ENCODE measurements around the gene HSD17B11.
"Not testable (repeated sequence)": the region's sequence is repeated elsewhere in the genome, so short reads cannot be mapped to it uniquely, and the experiment has no call there.

Gene HSD17B11

GRCh38 chr4:87298362-87298761 is 92.6 kb downstream of the HSD17B11 start:
- TF ChIP-seq CTCF (IDR thresholded peaks at IDR 0.05) = no peak
- Histone ChIP-seq H3K36me3 (no peaks in the 10 kb centered on the region), H3K27ac (no peak overlapping the region), H3K9me3 (no peaks in the 10 kb centered on the region), H3K4me3 (ENCODE audit: low read depth in 1 of 2, low read length in 1 of 2) (no peak overlapping the region), H3K4me1 (ENCODE audit: control insufficient read depth in 1 of 2, insufficient read depth in 1 of 2, low read depth in 1 of 2, low read length in 1 of 2) (no peaks in the 10 kb centered on the region), H3K27me3 (no peaks in the 10 kb centered on the region)

- not testable (repeated sequence) for H3K9me3 ChIP-seq; H3K27ac ChIP-seq; H3K36me3 ChIP-seq; H3K4me1 ChIP-seq (ENCODE audit: control insufficient read depth in 1 of 2, insufficient read depth in 1 of 2, low read depth in 1 of 2, low read length in 1 of 2); H3K4me3 ChIP-seq (ENCODE audit: low read depth in 1 of 2, low read length in 1 of 2); H3K27me3 ChIP-seq
Measured at GRCh38 chr4:87294911-87295310, 96.1 kb downstream of the HSD17B11 start.

GRCh38 chr4:87293889-87294288 is 97.1 kb downstream of the HSD17B11 start:
- not testable (repeated sequence) for H3K4me3 ChIP-seq (ENCODE audit: low read depth in 1 of 2, low read length in 1 of 2)

DNA sequence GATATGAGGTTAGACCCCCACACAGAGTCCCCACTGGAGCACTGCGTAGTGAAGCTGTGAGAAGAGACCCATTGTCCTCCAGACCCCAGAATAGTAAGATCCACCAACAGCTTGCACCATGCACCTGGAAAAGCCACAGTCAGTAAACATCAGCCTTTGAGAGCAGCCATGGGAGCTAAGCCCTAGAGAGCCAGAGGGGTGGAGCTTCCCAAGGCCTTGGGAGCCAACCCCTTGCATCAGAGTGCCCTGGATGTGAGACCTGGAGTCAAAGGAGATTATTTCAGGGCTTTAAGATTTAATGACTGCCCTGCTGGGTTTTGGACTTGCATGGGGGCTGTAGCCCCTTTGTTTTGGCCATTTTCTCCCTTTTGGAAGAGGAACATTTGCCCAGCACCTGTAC is 104.0 kb downstream of the HSD17B11 start:
- Histone ChIP-seq H3K4me1 (ENCODE audit: control insufficient read depth in 1 of 2, insufficient read depth in 1 of 2, low read depth in 1 of 2, low read length in 1 of 2) (no peaks in the 10 kb centered on the region), H3K4me3 (ENCODE audit: low read depth in 1 of 2, low read length in 1 of 2) (no peak overlapping the region), H3K27ac (no peak overlapping the region), H3K27me3 (no peaks in the 10 kb centered on the region), H3K9me3 (no peaks in the 10 kb centered on the region), H3K36me3 (no peaks in the 10 kb centered on the region)
- no peak for TF ChIP-seq CTCF (IDR thresholded peaks at IDR 0.05)

More at GRCh38 chr4:87293889-87294288, 97.1 kb downstream of the HSD17B11 start:
- not testable (repeated sequence) for H3K27ac ChIP-seq; H3K36me3 ChIP-seq; H3K27me3 ChIP-seq; H3K4me1 ChIP-seq (ENCODE audit: control insufficient read depth in 1 of 2, insufficient read depth in 1 of 2, low read depth in 1 of 2, low read length in 1 of 2); H3K9me3 ChIP-seq
